IPS DF 6.9 (cell line): Measurements from ENCODE around the gene HOXD12.

Source experiments
- DNase-seq: peaks from one replicate; pipeline ENCODE4 v3.0.0-alpha.2; 2013; ENCODE audit warnings: low read depth, low spot score
- H3K27ac ChIP-seq: one replicate; pipeline ENCODE4 v1.5.1; 2013; ENCODE audit warnings: low read length, control low read depth
- H3K27me3 ChIP-seq: 2 replicates; pipeline ENCODE4 v1.6.1; 2013; ENCODE audit warnings: mild to moderate bottlenecking, low read length; ENCODE audit not compliant: control insufficient read depth, insufficient read depth
- H3K36me3 ChIP-seq: 2 replicates; pipeline ENCODE4 v1.6.1; 2013; ENCODE audit warnings: low read length; ENCODE audit not compliant: control insufficient read depth, insufficient read depth
- H3K4me1 ChIP-seq: 2 replicates; pipeline ENCODE4 v1.6.1; 2013; ENCODE audit warnings: low read length; ENCODE audit not compliant: control insufficient read depth, insufficient read depth
- H3K4me3 ChIP-seq: 2 replicates; pipeline ENCODE4 v1.5.1; 2013; ENCODE audit warnings: mild to moderate bottlenecking, low read length
- H3K9me3 ChIP-seq: 2 replicates; pipeline ENCODE4 v1.6.1; 2013; ENCODE audit warnings: low read length, inconsistent platforms; ENCODE audit not compliant: control insufficient read depth, insufficient read depth
- WGBS: extraction: QIAGEN DNeasy Blood & Tissue Kit; methylation state at CpG from one replicate; pipeline ENCODE4 v1.1.7; 2013; ENCODE audit warnings: mixed read lengths, missing lambda C conversion rate; ENCODE audit not compliant: insufficient read length, insufficient coverage; 5-methylcytosine and 5-hydroxymethylcytosine counted together

Gene HOXD12

DNA sequence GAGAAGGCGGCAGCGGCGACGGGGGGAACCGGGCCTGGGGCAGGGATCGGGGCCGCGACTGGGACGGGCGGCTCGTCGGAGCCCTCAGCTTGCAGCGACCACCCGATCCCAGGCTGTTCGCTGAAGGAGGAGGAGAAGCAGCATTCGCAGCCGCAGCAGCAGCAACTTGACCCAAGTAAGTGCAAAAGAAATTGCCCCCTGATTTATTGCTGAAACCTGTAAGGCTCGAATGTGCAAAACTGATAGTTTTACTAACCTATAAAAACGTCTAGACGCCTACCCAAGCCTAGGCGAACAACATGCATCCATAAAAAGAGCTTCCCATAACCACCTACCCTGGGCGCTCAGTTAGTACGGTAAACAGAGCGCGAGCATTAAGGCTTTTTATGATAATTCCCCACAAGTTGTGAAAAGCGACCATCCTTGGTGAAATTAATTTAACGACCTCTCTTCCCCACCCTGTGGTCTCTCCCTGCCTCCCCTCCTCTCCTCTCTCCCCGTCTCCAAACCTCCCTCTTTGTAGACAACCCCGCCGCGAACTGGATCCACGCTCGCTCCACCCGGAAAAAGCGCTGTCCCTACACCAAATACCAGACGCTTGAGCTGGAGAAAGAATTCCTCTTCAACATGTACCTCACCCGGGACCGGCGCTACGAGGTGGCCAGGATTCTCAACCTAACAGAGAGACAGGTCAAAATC, 24.0 kb downstream of the HOXD12 start:
- peaks cover 92% of the 10 kb centered on the region for H3K27me3 ChIP-seq
- no peaks in the 10 kb centered on the region for H3K36me3 ChIP-seq
- peaks cover 7% of the 10 kb centered on the region; the same call in 1 of the 2 replicates for H3K4me1 ChIP-seq
- no CpG with 5 or more reads among the region's 40 CpGs for WGBS
- H3K27ac ChIP-seq, result no peak overlapping the region
- DNase-seq, result no peak
- no peaks in the 10 kb centered on the region for H3K9me3 ChIP-seq
- no peak overlapping the region for H3K4me3 ChIP-seq

- DNase-seq, result no peak
- WGBS, result no CpG with 5 or more reads among the region's 34 CpGs
- Histone ChIP-seq H3K4me1 (peaks cover 10% of the 10 kb centered on the region; the same call in 1 of the 2 replicates), H3K36me3 (no peaks in the 10 kb centered on the region), H3K9me3 (no peaks in the 10 kb centered on the region), H3K27ac (no peak overlapping the region), H3K4me3 (no peak overlapping the region), H3K27me3 (peaks cover 94% of the 10 kb centered on the region)
These were observed 24.7 kb downstream of the HOXD12 start for GRCh38 chr2:176124110-176124946.

DNA sequence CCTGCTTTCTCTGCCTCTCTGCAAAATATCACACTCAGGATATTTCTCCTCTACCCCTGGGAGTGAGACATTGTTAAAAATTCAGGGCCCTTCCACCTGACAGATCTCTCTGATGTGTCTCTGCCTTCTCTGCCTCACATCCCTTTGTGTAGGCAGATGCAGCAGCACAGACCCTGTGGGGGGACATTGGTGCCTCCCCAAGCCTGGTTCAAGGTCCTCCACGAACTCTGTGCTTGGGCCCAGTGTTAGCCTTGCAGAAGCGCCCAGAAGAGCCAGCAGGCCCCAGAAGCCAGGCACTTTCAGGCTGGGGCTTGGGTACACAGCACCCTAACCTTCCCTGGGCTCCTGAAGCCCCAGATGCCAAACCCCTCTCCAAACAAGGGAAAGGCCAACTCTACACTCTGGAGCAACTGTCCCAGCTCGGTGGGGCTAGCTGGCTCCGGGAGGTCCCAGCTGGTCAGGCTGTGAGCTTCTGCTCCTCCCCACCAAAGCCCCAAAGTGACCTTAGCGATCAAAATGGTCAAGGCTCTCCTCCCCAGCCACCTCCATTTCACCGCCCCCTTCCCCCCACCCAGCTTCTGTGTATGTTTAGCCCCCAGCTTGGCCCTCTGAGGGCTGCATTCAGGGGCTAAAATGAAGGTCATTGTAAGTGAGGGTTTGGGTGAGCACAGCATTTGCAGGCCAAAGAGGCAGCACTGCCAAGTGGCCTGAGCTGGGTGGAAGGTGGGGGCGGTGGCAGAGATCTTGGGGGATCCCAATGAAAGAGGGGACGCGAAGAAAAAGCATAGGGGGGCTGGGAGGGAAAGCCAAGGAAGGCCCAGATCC, 25.6 kb downstream of the HOXD12 start:
- no peaks in the 10 kb centered on the region for H3K36me3 ChIP-seq
- WGBS, result no CpG with 5 or more reads among the region's 9 CpGs
- DNase-seq, result no peak
- H3K9me3 ChIP-seq, result no peaks in the 10 kb centered on the region
- H3K27ac ChIP-seq, result no peak overlapping the region
- H3K27me3 ChIP-seq, result peaks cover 92% of the 10 kb centered on the region
- peaks cover 12% of the 10 kb centered on the region; the same call in 1 of the 2 replicates for H3K4me1 ChIP-seq
- no peak overlapping the region for H3K4me3 ChIP-seq

GRCh38 chr2:176125772-176126054, 26.1 kb downstream of the HOXD12 start:
- H3K27ac ChIP-seq, result no peak overlapping the region
- H3K4me1 ChIP-seq, result peaks cover 12% of the 10 kb centered on the region; the same call in 1 of the 2 replicates
- WGBS, result no CpG with 5 or more reads among the region's 6 CpGs
- H3K4me3 ChIP-seq, result no peak overlapping the region
- H3K9me3 ChIP-seq, result no peaks in the 10 kb centered on the region
- DNase-seq, result no peak
- no peaks in the 10 kb centered on the region for H3K36me3 ChIP-seq
- H3K27me3 ChIP-seq, result peaks cover 91% of the 10 kb centered on the region

- no CpG with 5 or more reads among the region's 13 CpGs for WGBS
- DNase-seq, result no peak
- Histone ChIP-seq H3K27ac (no peak overlapping the region), H3K4me1 (peaks cover 12% of the 10 kb centered on the region; the same call in 1 of the 2 replicates), H3K9me3 (no peaks in the 10 kb centered on the region), H3K27me3 (peaks cover 88% of the 10 kb centered on the region), H3K36me3 (no peaks in the 10 kb centered on the region), H3K4me3 (no peak overlapping the region)
These were observed 27.6 kb downstream of the HOXD12 start for GRCh38 chr2:176126929-176127773.

GRCh38 chr2:176127774-176128072, 28.1 kb downstream of the HOXD12 start:
- Histone ChIP-seq H3K4me1 (peaks cover 9% of the 10 kb centered on the region; the same call in 1 of the 2 replicates), H3K4me3 (no peak overlapping the region), H3K36me3 (no peaks in the 10 kb centered on the region), H3K9me3 (no peaks in the 10 kb centered on the region), H3K27me3 (peaks cover 88% of the 10 kb centered on the region), H3K27ac (no peak overlapping the region)
- DNase-seq, result no peak
- no CpG with 5 or more reads among the region's 4 CpGs for WGBS

- no peak for DNase-seq
- H3K27ac ChIP-seq, result no peak overlapping the region
- no CpG with 5 or more reads among the region's 49 CpGs for WGBS
These were observed 28.8 kb downstream of the HOXD12 start for GRCh38 chr2:176128172-176128981.

DNA sequence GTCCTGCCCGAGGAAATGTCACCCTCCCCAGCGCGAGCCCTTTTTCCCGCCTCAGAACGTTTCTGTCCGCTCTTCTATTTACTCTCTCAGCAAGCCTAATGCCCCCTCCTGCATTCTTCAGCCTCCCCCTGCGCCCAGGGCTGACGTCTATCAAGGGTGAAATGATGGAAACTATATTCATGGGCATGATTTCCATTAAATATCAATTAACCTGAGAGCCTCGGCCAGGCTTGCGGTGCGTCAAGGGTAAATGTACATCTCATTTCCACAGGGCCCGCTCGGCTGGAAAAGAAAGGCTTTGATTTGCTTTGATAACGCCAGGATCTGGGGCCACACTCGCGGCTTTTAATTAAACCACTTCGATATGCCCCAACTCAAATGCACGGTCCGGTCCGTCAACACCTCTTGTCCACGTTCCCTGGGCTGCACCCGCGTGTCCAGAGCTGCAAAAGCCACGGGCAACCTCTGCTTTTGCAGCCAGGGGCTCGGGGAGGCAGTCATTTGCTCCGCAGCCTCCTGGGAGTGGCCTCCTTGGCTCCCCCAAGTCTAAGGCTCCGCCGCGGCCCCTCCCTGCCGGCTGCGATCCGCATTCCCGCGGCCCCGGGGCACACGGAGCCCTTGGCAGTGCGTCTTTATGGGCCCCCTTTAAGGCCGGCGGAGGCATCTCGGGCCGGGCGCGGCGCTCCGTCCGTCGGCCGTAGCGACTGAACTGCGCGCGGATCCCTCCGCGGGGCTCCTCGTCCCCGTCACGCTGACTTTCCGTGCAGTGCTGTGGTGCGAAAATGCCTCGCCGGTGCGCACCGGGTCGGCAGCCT, 29.6 kb downstream of the HOXD12 start, which contains the start of gene HOXD8:
Gene HOXD8 (plus strand): TSS at position 724 of the 815 bp plus-strand sequence. CDS start 662 bp downstream, outside the sequence.
- no peaks in the 10 kb centered on the region for H3K9me3 ChIP-seq
- no peak within 1 kb of the TSS; the same call in 1 of the 2 replicates for H3K4me3 ChIP-seq
- no peaks in the 10 kb centered on the region for H3K36me3 ChIP-seq
- DNase-seq, result no peak
- no CpG with 5 or more reads among the region's 64 CpGs for WGBS
- peaks cover 88% of the 10 kb centered on the region for H3K27me3 ChIP-seq
- H3K27ac ChIP-seq, result no peak within 1 kb of the TSS
- H3K4me1 ChIP-seq, result peaks cover 6% of the 10 kb centered on the region; the same call in 1 of the 2 replicates

More at GRCh38 chr2:176128172-176128981, 28.8 kb downstream of the HOXD12 start:
- H3K9me3 ChIP-seq, result no peaks in the 10 kb centered on the region
- H3K4me1 ChIP-seq, result 0 out of 2 replicates have a peak, but pooled peaks cover 5% of the 10 kb centered on the region
- peaks cover 88% of the 10 kb centered on the region for H3K27me3 ChIP-seq
- H3K4me3 ChIP-seq, result no peak overlapping the region
- H3K36me3 ChIP-seq, result no peaks in the 10 kb centered on the region

- no peak for DNase-seq
- peaks cover 88% of the 10 kb centered on the region for H3K27me3 ChIP-seq
- H3K9me3 ChIP-seq, result no peaks in the 10 kb centered on the region
- H3K4me3 ChIP-seq, result no peak overlapping the region; the same call in 1 of the 2 replicates
- H3K27ac ChIP-seq, result no peak overlapping the region
- no CpG with 5 or more reads among the region's 43 CpGs for WGBS
- H3K4me1 ChIP-seq, result peaks cover 6% of the 10 kb centered on the region; the same call in 1 of the 2 replicates
- no peaks in the 10 kb centered on the region for H3K36me3 ChIP-seq
These were observed 30.2 kb downstream of the HOXD12 start for GRCh38 chr2:176129813-176130146.
